Renal cortical epithelial cell (primary cell): ENCODE measurements around the gene PAFAH1B2. TPM values are rescaled to one million over a fixed set of nuclear protein-coding genes. Genes with fewer than 3 reads are reported as not detected.
"Not testable (repeated sequence)": the region's sequence is repeated elsewhere in the genome, so short reads cannot be mapped to it uniquely, and the experiment has no call there.

ENCODE experiments used
- DNase-seq: peaks from one replicate; pipeline ENCODE4 v3.0.0-alpha.2; 2011; ENCODE audit warnings: low read depth
- total RNA-seq: library from RNA; depleted of rRNA; stranded (reverse); fragments of >200 nt; gene quantifications from 2 replicates; pipeline ENCODE4 v1.2.3, GENCODE V29; 2014

The PAFAH1B2 gene
- total RNA-seq, 1 donor from 2014 or later, result 238 TPM

GRCh38 chr11:117127171-117127901, 16.8 kb upstream of the PAFAH1B2 start:
- no peak for DNase-seq

- DNase-seq, result no peak
Observed at GRCh38 chr11:117128289-117128688, 15.8 kb upstream of the PAFAH1B2 start.

GRCh38 chr11:117130396-117130795, 13.7 kb upstream of the PAFAH1B2 start:
- not testable (repeated sequence) for DNase-seq

- DNase-seq, result peak; percentile 56
Observed at GRCh38 chr11:117130879-117131278, 13.2 kb upstream of the PAFAH1B2 start.

- no peak for DNase-seq
Observed at GRCh38 chr11:117134431-117134830, 9.7 kb upstream of the PAFAH1B2 start.

GRCh38 chr11:117134979-117135378, 9.1 kb upstream of the PAFAH1B2 start:
- DNase-seq, result not testable (repeated sequence)

- not testable (repeated sequence) for DNase-seq
Observed at GRCh38 chr11:117137223-117138086, 6.6 kb upstream of the PAFAH1B2 start.

GRCh38 chr11:117143390-117143789, 697 bp upstream of the PAFAH1B2 start:
- peak; percentile 50 for DNase-seq

- DNase-seq, result peak; percentile 77
Observed at GRCh38 chr11:117144477-117145392, 648 bp downstream of the PAFAH1B2 start.

- DNase-seq, result peak; percentile 72
Observed at GRCh38 chr11:117145393-117145761, 1.3 kb downstream of the PAFAH1B2 start.

- DNase-seq, result peak; percentile 43
Observed at GRCh38 chr11:117146521-117146920, 2.4 kb downstream of the PAFAH1B2 start.

- DNase-seq, result no peak
Observed at GRCh38 chr11:117152066-117152465, 8.0 kb downstream of the PAFAH1B2 start.

GRCh38 chr11:117154468-117154867, 10.4 kb downstream of the PAFAH1B2 start:
- no peak for DNase-seq

GRCh38 chr11:117157507-117157906, 13.4 kb downstream of the PAFAH1B2 start:
- no peak for DNase-seq

GRCh38 chr11:117159892-117160291, 15.8 kb downstream of the PAFAH1B2 start:
- DNase-seq, result no peak

- peak; percentile 81 for DNase-seq
Observed at GRCh38 chr11:117160826-117161225, 16.7 kb downstream of the PAFAH1B2 start.

- no peak for DNase-seq
Observed at GRCh38 chr11:117166491-117166890, 22.4 kb downstream of the PAFAH1B2 start.

GRCh38 chr11:117169736-117170135, 25.6 kb downstream of the PAFAH1B2 start:
- DNase-seq, result no peak

GRCh38 chr11:117170210-117170609, 26.1 kb downstream of the PAFAH1B2 start:
- DNase-seq, result no peak

- DNase-seq, result no peak
Observed at GRCh38 chr11:117171007-117171403, 26.9 kb downstream of the PAFAH1B2 start.

GRCh38 chr11:117171404-117172061, 27.4 kb downstream of the PAFAH1B2 start:
- peak; percentile 43 for DNase-seq
